WERI-Rb-1 (cell line): ENCODE measurements around the gene TAF4B.

Source experiments
- DNase-seq: peaks from one replicate; pipeline ENCODE4 v3.0.0-alpha.2; 2020
- H3K27ac ChIP-seq: fragments of 250-450 bp; sonication (Bioruptor Pico); 2 replicates; pipeline ENCODE4 v1.5.1; 2020; ENCODE audit warnings: mild to moderate bottlenecking, moderate library complexity
- H3K27me3 ChIP-seq: fragments of 250-450 bp; sonication (Bioruptor Pico); 2 replicates; pipeline ENCODE4 v1.5.1; 2021; ENCODE audit warnings: mild to moderate bottlenecking, low read depth, moderate library complexity; ENCODE audit not compliant: insufficient read depth, severe bottlenecking
- H3K36me3 ChIP-seq: fragments of 250-450 bp; sonication (Bioruptor Pico); 2 replicates; pipeline ENCODE4 v1.5.1; 2020; ENCODE audit warnings: mild to moderate bottlenecking, moderate library complexity
- H3K4me3 ChIP-seq: 2 replicates; pipeline ENCODE4 v1.5.1; 2011; ENCODE audit warnings: low read depth, mild to moderate bottlenecking, control low read depth, low read length
- H3K9me3 ChIP-seq: fragments of 250-450 bp; sonication (Bioruptor Pico); 2 replicates; pipeline ENCODE4 v1.5.1; 2021; ENCODE audit warnings: mild to moderate bottlenecking, moderate library complexity; ENCODE audit not compliant: severe bottlenecking
- TF ChIP-seq, protein P1 (sequence below): IDR thresholded peaks from 2 replicates; pipeline ENCODE4 v1.5.1; 2011; ENCODE audit warnings: low read depth, mild to moderate bottlenecking, control low read depth, inconsistent platforms, low read length

TAF4B gene

DNA sequence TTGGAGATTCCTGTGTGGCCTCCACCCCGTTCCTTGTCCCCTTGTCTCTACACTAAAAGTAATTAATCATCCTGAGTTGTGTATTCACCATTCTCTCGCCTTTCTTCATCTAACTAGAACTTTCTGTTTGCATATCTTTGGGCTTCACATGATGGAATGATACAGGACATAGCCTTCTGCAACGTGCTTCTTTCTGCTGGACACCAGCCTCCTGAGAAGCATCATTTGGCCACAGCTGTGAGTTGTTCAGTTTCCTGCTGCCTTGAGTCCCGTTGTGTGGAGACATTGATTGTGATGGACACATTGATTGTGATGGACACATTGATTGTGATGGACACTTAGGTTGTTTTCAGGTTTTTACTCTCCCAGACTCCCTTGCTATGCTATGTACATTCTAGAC, 182.8 kb downstream of the TAF4B start:
- no peak overlapping the region for H3K27ac ChIP-seq

GRCh38 chr18:26414901-26415440, 188.7 kb downstream of the TAF4B start:
- Histone ChIP-seq H3K27ac (no peak overlapping the region), H3K27me3 (no peaks in the 10 kb centered on the region), H3K4me3 (no peak overlapping the region), H3K9me3 (no peaks in the 10 kb centered on the region), H3K36me3 (no peaks in the 10 kb centered on the region)
- TF ChIP-seq, protein P1, sequence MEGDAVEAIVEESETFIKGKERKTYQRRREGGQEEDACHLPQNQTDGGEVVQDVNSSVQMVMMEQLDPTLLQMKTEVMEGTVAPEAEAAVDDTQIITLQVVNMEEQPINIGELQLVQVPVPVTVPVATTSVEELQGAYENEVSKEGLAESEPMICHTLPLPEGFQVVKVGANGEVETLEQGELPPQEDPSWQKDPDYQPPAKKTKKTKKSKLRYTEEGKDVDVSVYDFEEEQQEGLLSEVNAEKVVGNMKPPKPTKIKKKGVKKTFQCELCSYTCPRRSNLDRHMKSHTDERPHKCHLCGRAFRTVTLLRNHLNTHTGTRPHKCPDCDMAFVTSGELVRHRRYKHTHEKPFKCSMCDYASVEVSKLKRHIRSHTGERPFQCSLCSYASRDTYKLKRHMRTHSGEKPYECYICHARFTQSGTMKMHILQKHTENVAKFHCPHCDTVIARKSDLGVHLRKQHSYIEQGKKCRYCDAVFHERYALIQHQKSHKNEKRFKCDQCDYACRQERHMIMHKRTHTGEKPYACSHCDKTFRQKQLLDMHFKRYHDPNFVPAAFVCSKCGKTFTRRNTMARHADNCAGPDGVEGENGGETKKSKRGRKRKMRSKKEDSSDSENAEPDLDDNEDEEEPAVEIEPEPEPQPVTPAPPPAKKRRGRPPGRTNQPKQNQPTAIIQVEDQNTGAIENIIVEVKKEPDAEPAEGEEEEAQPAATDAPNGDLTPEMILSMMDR = no peak
- DNase-seq = no peak

More for the DNA sequence above, 182.8 kb downstream of the TAF4B start:
- TF ChIP-seq, protein P1 = no peak
- no peaks in the 10 kb centered on the region for H3K36me3 ChIP-seq
- H3K27me3 ChIP-seq = no peaks in the 10 kb centered on the region
- no peak overlapping the region for H3K4me3 ChIP-seq
- H3K9me3 ChIP-seq = no peaks in the 10 kb centered on the region
- no peak for DNase-seq

- no peak for DNase-seq
- Histone ChIP-seq H3K36me3 (no peaks in the 10 kb centered on the region), H3K4me3 (no peak overlapping the region), H3K27me3 (no peaks in the 10 kb centered on the region), H3K9me3 (no peaks in the 10 kb centered on the region), H3K27ac (no peak overlapping the region)
- TF ChIP-seq, protein P1 = no peak
Measured at GRCh38 chr18:26415631-26416030, 189.4 kb downstream of the TAF4B start.

DNA sequence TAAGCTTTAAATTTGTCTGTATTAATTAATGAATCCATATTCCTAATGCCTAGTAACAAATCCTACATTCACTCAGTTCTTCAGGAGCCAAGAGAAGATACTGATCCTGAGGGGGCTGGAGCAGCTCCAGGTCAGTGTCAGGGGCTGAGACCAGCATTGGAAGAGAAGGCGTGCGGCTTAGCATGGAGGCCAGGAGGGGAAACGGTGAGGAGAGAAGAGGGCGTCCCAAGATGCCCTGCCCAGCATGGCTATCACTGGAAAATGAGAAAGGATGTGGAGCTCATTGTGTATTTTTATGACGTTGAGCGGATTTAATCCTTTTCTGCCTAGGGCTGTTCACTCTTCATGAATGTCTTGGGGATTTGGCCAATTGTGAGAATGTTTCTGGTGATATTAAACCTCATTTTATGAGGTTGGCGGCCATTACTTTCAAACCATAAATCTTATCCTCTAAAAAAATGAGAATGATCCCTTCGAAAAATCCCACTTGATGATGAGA, 190.5 kb downstream of the TAF4B start:
- Histone ChIP-seq H3K4me3 (no peak overlapping the region), H3K36me3 (no peaks in the 10 kb centered on the region), H3K27me3 (no peaks in the 10 kb centered on the region), H3K9me3 (no peaks in the 10 kb centered on the region), H3K27ac (no peak overlapping the region)
- TF ChIP-seq, protein P1 = no peak
- no peak for DNase-seq

DNA sequence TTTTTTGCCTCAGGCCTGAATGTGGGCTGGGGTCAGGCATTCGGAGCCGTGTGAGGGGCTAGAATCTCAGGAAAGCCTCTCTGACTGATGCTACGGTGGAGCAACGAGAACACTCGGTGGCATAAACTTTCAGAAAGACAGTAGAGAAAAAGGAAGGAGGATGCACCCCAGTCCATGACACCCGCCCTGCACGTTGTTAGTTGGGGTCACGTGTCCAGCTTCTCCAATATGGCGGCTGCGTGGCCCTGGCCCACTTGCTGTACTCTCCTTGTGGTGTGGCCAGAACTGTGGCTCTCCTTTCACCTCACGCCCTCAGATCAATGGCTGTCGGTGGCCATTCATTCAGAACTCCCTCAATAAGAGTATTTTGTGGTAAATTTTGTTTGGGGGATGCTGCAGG, 190.9 kb downstream of the TAF4B start:
- H3K9me3 ChIP-seq = no peaks in the 10 kb centered on the region
- DNase-seq = no peak
- TF ChIP-seq, protein P1 = no peak

DNA sequence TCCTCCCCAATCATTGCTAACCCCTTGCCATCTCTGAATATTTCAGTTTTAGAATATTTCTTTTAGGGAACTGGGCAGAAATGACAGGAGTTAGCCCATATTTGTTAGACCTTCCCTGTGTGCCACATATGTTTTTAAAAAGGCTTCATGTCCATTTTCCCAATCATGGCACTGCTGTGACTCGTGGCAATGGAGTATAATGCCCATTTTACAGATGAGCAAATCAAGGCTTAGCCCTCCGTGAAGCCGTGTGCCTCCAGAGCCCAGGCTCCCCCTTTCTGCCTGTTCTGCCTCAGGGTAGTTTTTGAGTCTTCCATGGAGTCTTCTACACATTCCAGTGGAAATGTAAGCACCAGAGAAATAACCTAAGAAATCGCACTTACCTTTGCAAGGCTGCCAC, 192.0 kb downstream of the TAF4B start:
- Histone ChIP-seq H3K36me3 (no peaks in the 10 kb centered on the region), H3K9me3 (no peaks in the 10 kb centered on the region), H3K4me3 (no peak overlapping the region), H3K27ac (no peak overlapping the region), H3K27me3 (no peaks in the 10 kb centered on the region)
- TF ChIP-seq, protein P1 = no peak
- DNase-seq = no peak

More for the DNA sequence above, 190.9 kb downstream of the TAF4B start:
- no peaks in the 10 kb centered on the region for H3K36me3 ChIP-seq
- H3K4me3 ChIP-seq = no peak overlapping the region
- no peak overlapping the region for H3K27ac ChIP-seq
- H3K27me3 ChIP-seq = no peaks in the 10 kb centered on the region
